Stimulated activated memory B cell treated with anti-CD40 and anti-IgM and Interleukin-4, amounts not matched to agents 10 μg/mL and 1 μg/mL and 100 μg/mL, for 72 hours (primary cell): Measurements from ENCODE around the gene DNAH6.

Experiments
- ATAC-seq: fragments of 150-1000 bp; cut with Tn5 transposase; 2 replicates; pipeline ENCODE4 v1.10.0; 2021
- H3K27ac Mint-ChIP-seq: one replicate; pipeline ENCODE4 v1.8.0; 2022; ENCODE audit warnings: mild to moderate bottlenecking, mixed read lengths
- H3K27me3 Mint-ChIP-seq: one replicate; pipeline ENCODE4 v1.8.0; 2022; ENCODE audit warnings: mixed read lengths
- H3K36me3 Mint-ChIP-seq: one replicate; pipeline ENCODE4 v1.8.0; 2022; ENCODE audit warnings: mixed read lengths
- H3K4me1 Mint-ChIP-seq: one replicate; pipeline ENCODE4 v1.8.0; 2022; ENCODE audit warnings: mixed read lengths
- H3K4me3 Mint-ChIP-seq: one replicate; pipeline ENCODE4 v1.8.0; 2022; ENCODE audit warnings: mild to moderate bottlenecking, moderate library complexity, mixed read lengths
- H3K9me3 Mint-ChIP-seq: one replicate; pipeline ENCODE4 v1.8.0; 2022; ENCODE audit warnings: mixed read lengths

Gene DNAH6

GRCh38 chr2:84686783-84687476, 170.6 kb downstream of the DNAH6 start:
- no peak overlapping the region for H3K4me3 Mint-ChIP-seq
- H3K36me3 Mint-ChIP-seq, result no peaks in the 10 kb centered on the region
- no peaks in the 10 kb centered on the region for H3K4me1 Mint-ChIP-seq
- H3K9me3 Mint-ChIP-seq, result no peaks in the 10 kb centered on the region
- peaks cover 14% of the 10 kb centered on the region for H3K27me3 Mint-ChIP-seq
- ATAC-seq, result no peak
- H3K27ac Mint-ChIP-seq, result no peak overlapping the region

- no peak for ATAC-seq
- peaks cover 14% of the 10 kb centered on the region for H3K27me3 Mint-ChIP-seq
- no peaks in the 10 kb centered on the region for H3K36me3 Mint-ChIP-seq
- H3K9me3 Mint-ChIP-seq, result no peaks in the 10 kb centered on the region
- H3K27ac Mint-ChIP-seq, result no peak overlapping the region
- H3K4me3 Mint-ChIP-seq, result no peak overlapping the region
- no peaks in the 10 kb centered on the region for H3K4me1 Mint-ChIP-seq
Measured at GRCh38 chr2:84687498-84688149, 171.3 kb downstream of the DNAH6 start.

GRCh38 chr2:84690225-84690624, 173.9 kb downstream of the DNAH6 start:
- peaks cover 5% of the 10 kb centered on the region for H3K4me1 Mint-ChIP-seq
- H3K36me3 Mint-ChIP-seq, result no peaks in the 10 kb centered on the region
- H3K4me3 Mint-ChIP-seq, result no peak overlapping the region
- H3K27ac Mint-ChIP-seq, result no peak overlapping the region
- peaks cover 22% of the 10 kb centered on the region for H3K27me3 Mint-ChIP-seq
- H3K9me3 Mint-ChIP-seq, result no peaks in the 10 kb centered on the region
- no peak for ATAC-seq

- no peak for ATAC-seq
- no peak overlapping the region for H3K27ac Mint-ChIP-seq
- H3K27me3 Mint-ChIP-seq, result peaks cover 31% of the 10 kb centered on the region
- no peak overlapping the region for H3K4me3 Mint-ChIP-seq
- H3K4me1 Mint-ChIP-seq, result peaks cover 5% of the 10 kb centered on the region
- H3K9me3 Mint-ChIP-seq, result no peaks in the 10 kb centered on the region
- H3K36me3 Mint-ChIP-seq, result no peaks in the 10 kb centered on the region
Measured at GRCh38 chr2:84694088-84694622, 177.9 kb downstream of the DNAH6 start.

GRCh38 chr2:84697895-84698294, 181.6 kb downstream of the DNAH6 start:
- Mint-ChIP-seq H3K36me3 (no peaks in the 10 kb centered on the region), H3K4me3 (no peak overlapping the region), H3K27ac (no peak overlapping the region), H3K4me1 (peaks cover 5% of the 10 kb centered on the region), H3K27me3 (peaks cover 24% of the 10 kb centered on the region), H3K9me3 (no peaks in the 10 kb centered on the region)
- no peak for ATAC-seq

- Mint-ChIP-seq H3K4me3 (no peak overlapping the region), H3K36me3 (no peaks in the 10 kb centered on the region), H3K9me3 (no peaks in the 10 kb centered on the region), H3K4me1 (no peaks in the 10 kb centered on the region), H3K27me3 (peaks cover 10% of the 10 kb centered on the region), H3K27ac (no peak overlapping the region)
- ATAC-seq, result no peak
Measured at GRCh38 chr2:84700006-84700405, 183.7 kb downstream of the DNAH6 start.

GRCh38 chr2:84701880-84702279, 185.6 kb downstream of the DNAH6 start:
- Mint-ChIP-seq H3K4me1 (no peaks in the 10 kb centered on the region), H3K9me3 (no peaks in the 10 kb centered on the region), H3K27ac (no peak overlapping the region), H3K27me3 (peaks cover 10% of the 10 kb centered on the region), H3K4me3 (no peak overlapping the region), H3K36me3 (no peaks in the 10 kb centered on the region)
- no peak for ATAC-seq

- Mint-ChIP-seq H3K27me3 (peaks cover 6% of the 10 kb centered on the region), H3K36me3 (no peaks in the 10 kb centered on the region), H3K4me3 (no peak overlapping the region), H3K9me3 (no peaks in the 10 kb centered on the region), H3K27ac (no peak overlapping the region), H3K4me1 (no peaks in the 10 kb centered on the region)
- no peak for ATAC-seq
Measured at GRCh38 chr2:84702941-84703340, 186.6 kb downstream of the DNAH6 start.

- H3K9me3 Mint-ChIP-seq, result no peaks in the 10 kb centered on the region
- ATAC-seq, result no peak
- no peaks in the 10 kb centered on the region for H3K4me1 Mint-ChIP-seq
- H3K27me3 Mint-ChIP-seq, result no peaks in the 10 kb centered on the region
- no peak overlapping the region for H3K4me3 Mint-ChIP-seq
- no peak overlapping the region for H3K27ac Mint-ChIP-seq
- no peaks in the 10 kb centered on the region for H3K36me3 Mint-ChIP-seq
Measured at GRCh38 chr2:84703831-84704230, 187.5 kb downstream of the DNAH6 start.

- no peak overlapping the region for H3K27ac Mint-ChIP-seq
- no peak for ATAC-seq
- no peak overlapping the region for H3K4me3 Mint-ChIP-seq
- no peaks in the 10 kb centered on the region for H3K4me1 Mint-ChIP-seq
- H3K9me3 Mint-ChIP-seq, result no peaks in the 10 kb centered on the region
- no peaks in the 10 kb centered on the region for H3K36me3 Mint-ChIP-seq
- H3K27me3 Mint-ChIP-seq, result no peaks in the 10 kb centered on the region
Measured at GRCh38 chr2:84704505-84705244, 188.4 kb downstream of the DNAH6 start.

- H3K4me1 Mint-ChIP-seq, result no peaks in the 10 kb centered on the region
- H3K36me3 Mint-ChIP-seq, result no peaks in the 10 kb centered on the region
- ATAC-seq, result no peak
- H3K9me3 Mint-ChIP-seq, result no peaks in the 10 kb centered on the region
- H3K27ac Mint-ChIP-seq, result no peak overlapping the region
- no peak overlapping the region for H3K4me3 Mint-ChIP-seq
- no peaks in the 10 kb centered on the region for H3K27me3 Mint-ChIP-seq
Measured at GRCh38 chr2:84705858-84706257, 189.6 kb downstream of the DNAH6 start.

- Mint-ChIP-seq H3K27me3 (no peaks in the 10 kb centered on the region), H3K4me1 (no peaks in the 10 kb centered on the region), H3K27ac (no peak overlapping the region), H3K9me3 (no peaks in the 10 kb centered on the region), H3K36me3 (no peaks in the 10 kb centered on the region), H3K4me3 (no peak overlapping the region)
- no peak for ATAC-seq
Measured at GRCh38 chr2:84708442-84708841, 192.1 kb downstream of the DNAH6 start.

- Mint-ChIP-seq H3K27me3 (no peaks in the 10 kb centered on the region), H3K36me3 (no peaks in the 10 kb centered on the region), H3K4me3 (no peak overlapping the region), H3K4me1 (no peaks in the 10 kb centered on the region), H3K9me3 (no peaks in the 10 kb centered on the region), H3K27ac (no peak overlapping the region)
- ATAC-seq, result no peak
Measured at GRCh38 chr2:84711651-84712050, 195.4 kb downstream of the DNAH6 start.

GRCh38 chr2:84713441-84713840, 197.1 kb downstream of the DNAH6 start:
- peak; percentile 6 for ATAC-seq
- H3K9me3 Mint-ChIP-seq, result no peaks in the 10 kb centered on the region
- no peaks in the 10 kb centered on the region for H3K36me3 Mint-ChIP-seq
- no peaks in the 10 kb centered on the region for H3K27me3 Mint-ChIP-seq
- H3K27ac Mint-ChIP-seq, result no peak overlapping the region
- H3K4me3 Mint-ChIP-seq, result no peak overlapping the region
- H3K4me1 Mint-ChIP-seq, result no peaks in the 10 kb centered on the region

- Mint-ChIP-seq H3K27me3 (peaks cover 9% of the 10 kb centered on the region), H3K9me3 (no peaks in the 10 kb centered on the region), H3K4me1 (no peaks in the 10 kb centered on the region), H3K27ac (no peak overlapping the region), H3K36me3 (no peaks in the 10 kb centered on the region), H3K4me3 (no peak overlapping the region)
- ATAC-seq, result no peak
Measured at GRCh38 chr2:84716564-84716963, 200.3 kb downstream of the DNAH6 start.
